ENCODE measurements around the gene TIMM22.

DNA sequence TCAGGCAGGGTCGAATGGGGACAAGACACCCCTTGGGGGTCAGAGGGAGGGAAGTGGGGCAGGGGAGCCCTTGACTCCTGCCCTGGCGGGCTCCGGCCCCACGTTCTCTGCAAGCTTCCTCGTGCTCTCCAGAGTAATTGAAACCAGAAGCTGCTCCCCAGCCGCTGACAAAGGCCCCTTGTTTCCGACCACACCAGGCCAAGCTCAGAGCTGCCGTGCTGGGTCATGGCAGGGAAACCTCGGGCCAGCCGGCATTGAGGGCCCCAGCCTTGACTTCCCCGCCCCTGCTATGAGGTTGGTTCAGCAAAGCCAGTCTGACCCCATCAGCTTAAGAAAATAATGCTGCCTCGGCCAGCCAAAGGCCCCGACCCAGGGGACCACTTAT lies 43.3 kb downstream of the TIMM22 start:
- no peak for TF ChIP-seq GATA2 (IDR thresholded peaks at IDR 0.05; ENCODE audit: low read depth, low read length)
- TF ChIP-seq GATA3 (IDR thresholded peaks at IDR 0.05; ENCODE audit: low read depth, low read length), result no peak
